GM23338 (cell line): ENCODE results near the gene SLC16A6.
"Not testable (repeated sequence)": the region's sequence is repeated elsewhere in the genome, so short reads cannot be mapped to it uniquely, and the experiment has no call there.

Experiments used
- CREB1 ChIP-seq: fragments of 250-450 bp; sonication (Bioruptor Pico); IDR thresholded peaks from 2 replicates; pipeline ENCODE4 v1.5.0; 2020; ENCODE audit warnings: low read depth, mild to moderate bottlenecking, moderate library complexity
- EZH2 ChIP-seq: fragments of 200-600 bp; sonication (generic); IDR thresholded peaks from one replicate; pipeline ENCODE4 v1.8.0; 2017; ENCODE audit warnings: antibody characterized with exemption, mild to moderate bottlenecking, low read depth; ENCODE audit not compliant: unreplicated experiment
- EZH2phosphoT487 ChIP-seq: fragments of 200-600 bp; sonication (generic); IDR thresholded peaks from one replicate; pipeline ENCODE4 v1.8.1; 2018; ENCODE audit warnings: antibody characterized with exemption; ENCODE audit not compliant: unreplicated experiment
- JUNB ChIP-seq: IDR thresholded peaks from one replicate; pipeline ENCODE4 v1.6.1; 2016; ENCODE audit warnings: antibody characterized with exemption; ENCODE audit not compliant: unreplicated experiment
- NANOG ChIP-seq: IDR thresholded peaks from 2 replicates; pipeline ENCODE4 v1.6.1; 2016; ENCODE audit warnings: antibody characterized with exemption, borderline replicate concordance
- POLR2AphosphoS5 ChIP-seq: IDR thresholded peaks from 2 replicates; pipeline ENCODE4 v1.6.1; 2016; ENCODE audit warnings: antibody characterized with exemption, low read depth
- STAT1 ChIP-seq: IDR thresholded peaks from one replicate; pipeline ENCODE4 v1.6.1; 2016; ENCODE audit warnings: antibody characterized with exemption; ENCODE audit not compliant: unreplicated experiment
- ZNF114 ChIP-seq: fragments of 250-450 bp; sonication (Bioruptor Pico); IDR thresholded peaks from 2 replicates; pipeline ENCODE4 v1.5.0; 2020; ENCODE audit warnings: mild to moderate bottlenecking, moderate library complexity
- ZNF331 ChIP-seq: fragments of 250-450 bp; sonication (Bioruptor Pico); IDR thresholded peaks from 2 replicates; pipeline ENCODE4 v1.5.0; 2020; ENCODE audit warnings: low read depth, mild to moderate bottlenecking, moderate library complexity
- TF ChIP-seq, protein P1 (sequence below), 2 experiments: fragments of 200-600 bp in 1 of 2; sonication (generic) in 1 of 2; conservative IDR thresholded peaks; 2 replicates each; pipeline versions ENCODE4 v1.5.1 to v1.6.1; 2016 to 2017; ENCODE audit warnings: antibody characterized with exemption in 2 of 2, low read depth in 2 of 2, mild to moderate bottlenecking in 2 of 2, moderate library complexity in 1 of 2
- TF ChIP-seq, protein P2 (sequence below): IDR thresholded peaks from one replicate; pipeline ENCODE4 v1.6.1; 2018; ENCODE audit warnings: antibody characterized with exemption; ENCODE audit not compliant: unreplicated experiment
- TF ChIP-seq, protein P3 (sequence below): IDR thresholded peaks from 2 replicates; pipeline ENCODE4 v1.6.1; 2016; ENCODE audit warnings: antibody characterized with exemption

DNA sequence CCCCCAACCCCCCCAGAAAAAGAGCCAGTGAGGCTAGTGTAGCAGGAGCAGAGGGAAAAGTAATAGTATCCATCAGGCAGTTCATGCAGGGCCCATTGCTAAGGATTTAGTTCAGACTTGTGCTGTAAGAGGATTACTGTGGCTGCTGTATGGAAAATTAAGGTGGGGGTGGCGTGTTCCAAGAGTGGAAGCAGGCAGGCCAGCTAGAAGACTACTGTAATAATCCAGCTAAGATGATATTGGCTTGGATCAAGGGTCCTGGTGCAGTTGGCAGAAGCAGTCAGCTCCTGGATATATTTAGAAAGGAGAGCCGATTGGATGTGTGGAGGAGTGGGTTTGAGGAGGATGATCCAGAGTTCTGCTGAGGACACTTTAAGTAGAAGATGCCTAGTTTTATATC lies 28.5 kb downstream of the SLC16A6 start:
- TF ChIP-seq, protein P1, sequence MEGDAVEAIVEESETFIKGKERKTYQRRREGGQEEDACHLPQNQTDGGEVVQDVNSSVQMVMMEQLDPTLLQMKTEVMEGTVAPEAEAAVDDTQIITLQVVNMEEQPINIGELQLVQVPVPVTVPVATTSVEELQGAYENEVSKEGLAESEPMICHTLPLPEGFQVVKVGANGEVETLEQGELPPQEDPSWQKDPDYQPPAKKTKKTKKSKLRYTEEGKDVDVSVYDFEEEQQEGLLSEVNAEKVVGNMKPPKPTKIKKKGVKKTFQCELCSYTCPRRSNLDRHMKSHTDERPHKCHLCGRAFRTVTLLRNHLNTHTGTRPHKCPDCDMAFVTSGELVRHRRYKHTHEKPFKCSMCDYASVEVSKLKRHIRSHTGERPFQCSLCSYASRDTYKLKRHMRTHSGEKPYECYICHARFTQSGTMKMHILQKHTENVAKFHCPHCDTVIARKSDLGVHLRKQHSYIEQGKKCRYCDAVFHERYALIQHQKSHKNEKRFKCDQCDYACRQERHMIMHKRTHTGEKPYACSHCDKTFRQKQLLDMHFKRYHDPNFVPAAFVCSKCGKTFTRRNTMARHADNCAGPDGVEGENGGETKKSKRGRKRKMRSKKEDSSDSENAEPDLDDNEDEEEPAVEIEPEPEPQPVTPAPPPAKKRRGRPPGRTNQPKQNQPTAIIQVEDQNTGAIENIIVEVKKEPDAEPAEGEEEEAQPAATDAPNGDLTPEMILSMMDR (conservative IDR thresholded peaks at IDR 0.05; ENCODE audit: low read depth in 2 of 2), result not testable (repeated sequence)
- TF ChIP-seq EZH2phosphoT487; CREB1 (CRISPR knock-in tag); EZH2; POLR2AphosphoS5; ZNF331 (CRISPR knock-in tag); STAT1; JUNB; ZNF114 (CRISPR knock-in tag); NANOG: not testable (repeated sequence)
- TF ChIP-seq, protein P2, sequence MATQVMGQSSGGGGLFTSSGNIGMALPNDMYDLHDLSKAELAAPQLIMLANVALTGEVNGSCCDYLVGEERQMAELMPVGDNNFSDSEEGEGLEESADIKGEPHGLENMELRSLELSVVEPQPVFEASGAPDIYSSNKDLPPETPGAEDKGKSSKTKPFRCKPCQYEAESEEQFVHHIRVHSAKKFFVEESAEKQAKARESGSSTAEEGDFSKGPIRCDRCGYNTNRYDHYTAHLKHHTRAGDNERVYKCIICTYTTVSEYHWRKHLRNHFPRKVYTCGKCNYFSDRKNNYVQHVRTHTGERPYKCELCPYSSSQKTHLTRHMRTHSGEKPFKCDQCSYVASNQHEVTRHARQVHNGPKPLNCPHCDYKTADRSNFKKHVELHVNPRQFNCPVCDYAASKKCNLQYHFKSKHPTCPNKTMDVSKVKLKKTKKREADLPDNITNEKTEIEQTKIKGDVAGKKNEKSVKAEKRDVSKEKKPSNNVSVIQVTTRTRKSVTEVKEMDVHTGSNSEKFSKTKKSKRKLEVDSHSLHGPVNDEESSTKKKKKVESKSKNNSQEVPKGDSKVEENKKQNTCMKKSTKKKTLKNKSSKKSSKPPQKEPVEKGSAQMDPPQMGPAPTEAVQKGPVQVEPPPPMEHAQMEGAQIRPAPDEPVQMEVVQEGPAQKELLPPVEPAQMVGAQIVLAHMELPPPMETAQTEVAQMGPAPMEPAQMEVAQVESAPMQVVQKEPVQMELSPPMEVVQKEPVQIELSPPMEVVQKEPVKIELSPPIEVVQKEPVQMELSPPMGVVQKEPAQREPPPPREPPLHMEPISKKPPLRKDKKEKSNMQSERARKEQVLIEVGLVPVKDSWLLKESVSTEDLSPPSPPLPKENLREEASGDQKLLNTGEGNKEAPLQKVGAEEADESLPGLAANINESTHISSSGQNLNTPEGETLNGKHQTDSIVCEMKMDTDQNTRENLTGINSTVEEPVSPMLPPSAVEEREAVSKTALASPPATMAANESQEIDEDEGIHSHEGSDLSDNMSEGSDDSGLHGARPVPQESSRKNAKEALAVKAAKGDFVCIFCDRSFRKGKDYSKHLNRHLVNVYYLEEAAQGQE, result not testable (repeated sequence)
- TF ChIP-seq, protein P3, sequence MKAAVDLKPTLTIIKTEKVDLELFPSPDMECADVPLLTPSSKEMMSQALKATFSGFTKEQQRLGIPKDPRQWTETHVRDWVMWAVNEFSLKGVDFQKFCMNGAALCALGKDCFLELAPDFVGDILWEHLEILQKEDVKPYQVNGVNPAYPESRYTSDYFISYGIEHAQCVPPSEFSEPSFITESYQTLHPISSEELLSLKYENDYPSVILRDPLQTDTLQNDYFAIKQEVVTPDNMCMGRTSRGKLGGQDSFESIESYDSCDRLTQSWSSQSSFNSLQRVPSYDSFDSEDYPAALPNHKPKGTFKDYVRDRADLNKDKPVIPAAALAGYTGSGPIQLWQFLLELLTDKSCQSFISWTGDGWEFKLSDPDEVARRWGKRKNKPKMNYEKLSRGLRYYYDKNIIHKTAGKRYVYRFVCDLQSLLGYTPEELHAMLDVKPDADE, result not testable (repeated sequence)
